ENCODE measurements around the gene CERS1. TPM values are rescaled to one million over a fixed set of nuclear protein-coding genes. Genes with fewer than 3 reads are reported as not detected.

CERS1 gene
- total and polyA plus RNA-seq, 8 donors = 0.37 to 4.8 (median 0.61) TPM; not detected in 3

DNA sequence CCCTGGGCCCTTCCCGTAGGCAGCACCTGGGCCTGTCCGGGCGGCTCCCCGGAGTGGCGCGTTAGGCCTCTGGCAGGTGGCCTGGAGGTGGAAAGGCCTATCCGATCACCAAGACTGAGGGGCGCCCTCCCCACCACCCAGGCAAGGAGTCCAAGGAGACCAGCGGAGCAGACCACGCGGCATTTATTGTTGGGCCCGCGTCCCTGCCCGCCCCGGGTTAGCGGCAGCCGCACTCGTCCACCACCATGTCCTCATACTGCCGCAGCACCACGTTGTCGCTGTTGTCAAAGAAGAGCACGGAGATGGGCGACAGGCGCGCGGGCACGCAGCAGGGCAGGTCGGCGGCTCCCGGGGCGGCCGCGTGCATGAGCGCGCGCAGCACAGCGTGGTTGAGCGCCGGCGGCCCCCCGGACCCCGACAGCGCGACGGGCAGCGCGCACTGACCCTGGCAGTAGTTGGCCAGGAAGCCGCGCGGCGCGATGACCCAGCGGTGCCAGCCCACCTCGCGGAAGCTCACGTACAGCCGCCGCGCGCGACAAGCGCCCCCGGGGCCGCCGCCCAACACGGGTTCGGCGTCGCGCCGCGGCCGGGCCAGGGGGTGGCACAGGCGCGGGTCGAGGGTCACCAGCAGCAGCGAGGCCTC is 27.5 kb downstream of the CERS1 start:
- Histone ChIP-seq H3K9me3 (no peaks in the 10 kb centered on the region), H3K27ac (no peak overlapping the region), H3K27me3 (peaks cover 0 to 26% (median 14%) of the 10 kb centered on the region in 3 donors), H3K36me3 (peaks cover 37 to 53% (median 51%) of the 10 kb centered on the region in 4 donors), H3K4me3 (peak overlapping the region in 1 of 4 donors; percentile 19), H3K4me1 (peaks cover 14 to 39% (median 24%) of the 10 kb centered on the region in 4 donors)
- no peak for TF ChIP-seq POLR2A (IDR thresholded peaks at IDR 0.05)
- TF ChIP-seq EP300 (IDR thresholded peaks at IDR 0.05) = no peak
- no peak for TF ChIP-seq POLR2AphosphoS5 (IDR thresholded peaks at IDR 0.05)
- TF ChIP-seq, protein P1, sequence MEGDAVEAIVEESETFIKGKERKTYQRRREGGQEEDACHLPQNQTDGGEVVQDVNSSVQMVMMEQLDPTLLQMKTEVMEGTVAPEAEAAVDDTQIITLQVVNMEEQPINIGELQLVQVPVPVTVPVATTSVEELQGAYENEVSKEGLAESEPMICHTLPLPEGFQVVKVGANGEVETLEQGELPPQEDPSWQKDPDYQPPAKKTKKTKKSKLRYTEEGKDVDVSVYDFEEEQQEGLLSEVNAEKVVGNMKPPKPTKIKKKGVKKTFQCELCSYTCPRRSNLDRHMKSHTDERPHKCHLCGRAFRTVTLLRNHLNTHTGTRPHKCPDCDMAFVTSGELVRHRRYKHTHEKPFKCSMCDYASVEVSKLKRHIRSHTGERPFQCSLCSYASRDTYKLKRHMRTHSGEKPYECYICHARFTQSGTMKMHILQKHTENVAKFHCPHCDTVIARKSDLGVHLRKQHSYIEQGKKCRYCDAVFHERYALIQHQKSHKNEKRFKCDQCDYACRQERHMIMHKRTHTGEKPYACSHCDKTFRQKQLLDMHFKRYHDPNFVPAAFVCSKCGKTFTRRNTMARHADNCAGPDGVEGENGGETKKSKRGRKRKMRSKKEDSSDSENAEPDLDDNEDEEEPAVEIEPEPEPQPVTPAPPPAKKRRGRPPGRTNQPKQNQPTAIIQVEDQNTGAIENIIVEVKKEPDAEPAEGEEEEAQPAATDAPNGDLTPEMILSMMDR (IDR thresholded peaks at IDR 0.05) = no peak
- 31 to 81% (median 65%) methylated on average over 19 to 77 of the region's 77 CpGs for WGBS, 5 donors
- intact Hi-C loops (cut with DNase I; ENCODE audit: low total_unique reads) = no loop called here
- DNase-seq = peak in 1 of 2 donors; percentile 55

DNA sequence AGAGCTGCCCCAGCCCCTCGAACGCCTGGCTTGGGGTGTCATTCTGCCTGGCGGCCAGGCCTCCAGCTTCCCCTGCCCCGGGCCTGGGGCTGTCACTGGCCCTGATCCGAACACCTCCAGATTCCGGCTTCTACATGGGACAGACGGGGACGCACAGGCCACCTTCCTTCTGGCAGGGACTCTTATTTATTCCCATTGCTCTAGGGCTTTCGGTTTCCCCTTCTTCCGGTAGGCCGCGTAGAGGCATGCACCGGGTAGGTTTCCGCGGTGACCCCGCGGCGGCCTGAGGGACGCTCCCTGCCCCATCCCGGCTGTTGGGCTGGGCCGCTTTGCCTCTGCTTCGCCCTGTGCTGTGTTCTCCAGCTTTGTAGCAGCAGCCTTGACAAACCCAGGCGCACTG is 28.2 kb downstream of the CERS1 start:
- peaks cover 44 to 60% (median 58%) of the 10 kb centered on the region in 4 donors for H3K36me3 ChIP-seq
- H3K9me3 ChIP-seq = no peaks in the 10 kb centered on the region
- TF ChIP-seq POLR2AphosphoS5 (IDR thresholded peaks at IDR 0.05) (no peak), EP300 (IDR thresholded peaks at IDR 0.05) (no peak), POLR2A (IDR thresholded peaks at IDR 0.05) (no peak)
- TF ChIP-seq, protein P1 (IDR thresholded peaks at IDR 0.05) = no peak
- intact Hi-C loops (cut with DNase I; ENCODE audit: low total_unique reads) = no loop called here
- WGBS, 5 donors = 87 to 94% (median 93%) methylated on average over 23 of the region's 23 CpGs
- no peak overlapping the region for H3K27ac ChIP-seq
- peaks cover 0 to 26% (median 14%) of the 10 kb centered on the region in 3 donors for H3K27me3 ChIP-seq
- H3K4me3 ChIP-seq = no peak overlapping the region
- DNase-seq = no peak
- H3K4me1 ChIP-seq = peaks cover 14 to 39% (median 24%) of the 10 kb centered on the region in 4 donors

DNA sequence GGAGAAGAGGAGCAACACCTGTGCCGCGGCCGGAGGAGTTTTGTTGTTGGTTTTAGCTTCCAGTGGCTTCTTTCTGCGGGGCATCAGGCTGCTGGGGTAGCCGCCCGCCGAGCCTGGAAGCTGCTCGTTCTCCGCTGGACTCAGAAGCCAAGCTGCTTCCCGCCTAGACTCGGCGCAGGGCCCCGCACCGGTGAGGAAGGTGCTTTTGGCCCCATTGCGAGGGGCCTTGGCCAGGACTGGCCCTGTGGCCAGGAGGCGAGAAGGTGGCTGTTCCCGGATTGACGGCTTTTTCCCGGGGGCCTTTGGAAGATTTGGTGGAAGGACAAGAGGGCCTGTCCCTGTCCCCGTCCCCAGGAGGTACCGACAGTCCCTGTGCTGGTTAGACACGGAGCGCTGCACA is 28.8 kb downstream of the CERS1 start:
- Histone ChIP-seq H3K27me3 (peaks cover 0 to 26% (median 14%) of the 10 kb centered on the region in 3 donors), H3K36me3 (peaks cover 48 to 66% (median 64%) of the 10 kb centered on the region in 4 donors), H3K27ac (no peak overlapping the region), H3K9me3 (no peaks in the 10 kb centered on the region), H3K4me1 (peaks cover 14 to 39% (median 24%) of the 10 kb centered on the region in 4 donors), H3K4me3 (no peak overlapping the region)
- intact Hi-C loops (cut with DNase I; ENCODE audit: low total_unique reads) = no loop called here
- 92 to 96% (median 94%) methylated on average over 23 of the region's 23 CpGs for WGBS, 5 donors
- DNase-seq = no peak
- TF ChIP-seq POLR2A (IDR thresholded peaks at IDR 0.05) (no peak), POLR2AphosphoS5 (IDR thresholded peaks at IDR 0.05) (no peak), EP300 (IDR thresholded peaks at IDR 0.05) (no peak)
- TF ChIP-seq, protein P1 (IDR thresholded peaks at IDR 0.05) = no peak

DNA sequence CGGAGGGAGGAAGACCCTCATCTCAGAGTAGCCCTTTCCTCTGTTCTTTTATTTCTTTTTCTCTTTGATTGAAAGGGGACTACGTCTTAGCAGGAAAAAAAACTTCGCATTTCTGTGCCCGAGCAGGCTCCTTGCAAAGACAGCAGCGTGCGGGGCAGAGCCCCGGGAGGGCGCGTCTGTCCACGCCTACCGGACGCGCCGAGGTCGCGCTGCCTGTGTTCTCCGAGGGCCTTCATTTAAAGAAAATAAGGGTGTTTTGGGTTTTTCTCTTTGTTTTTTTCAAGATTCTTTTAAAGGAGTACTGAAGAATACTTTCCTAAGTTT is 29.2 kb downstream of the CERS1 start:
- Histone ChIP-seq H3K27ac (no peak overlapping the region), H3K27me3 (peaks cover 0 to 26% (median 14%) of the 10 kb centered on the region in 3 donors), H3K9me3 (no peaks in the 10 kb centered on the region), H3K4me3 (no peak overlapping the region), H3K36me3 (peaks cover 52 to 70% (median 68%) of the 10 kb centered on the region in 4 donors), H3K4me1 (peaks cover 14 to 39% (median 24%) of the 10 kb centered on the region in 4 donors)
- no peak for TF ChIP-seq POLR2A (IDR thresholded peaks at IDR 0.05)
- TF ChIP-seq, protein P1 (IDR thresholded peaks at IDR 0.05) = peak in 1 of 7 experiments; percentile 12
- no peak for DNase-seq
- WGBS, 5 donors = 78 to 84% (median 79%) methylated on average over 17 of the region's 17 CpGs
- intact Hi-C loops (cut with DNase I; ENCODE audit: low total_unique reads) = no loop called here
